ENCODE measurements around the gene NEDD9.

NEDD9 gene

DNA sequence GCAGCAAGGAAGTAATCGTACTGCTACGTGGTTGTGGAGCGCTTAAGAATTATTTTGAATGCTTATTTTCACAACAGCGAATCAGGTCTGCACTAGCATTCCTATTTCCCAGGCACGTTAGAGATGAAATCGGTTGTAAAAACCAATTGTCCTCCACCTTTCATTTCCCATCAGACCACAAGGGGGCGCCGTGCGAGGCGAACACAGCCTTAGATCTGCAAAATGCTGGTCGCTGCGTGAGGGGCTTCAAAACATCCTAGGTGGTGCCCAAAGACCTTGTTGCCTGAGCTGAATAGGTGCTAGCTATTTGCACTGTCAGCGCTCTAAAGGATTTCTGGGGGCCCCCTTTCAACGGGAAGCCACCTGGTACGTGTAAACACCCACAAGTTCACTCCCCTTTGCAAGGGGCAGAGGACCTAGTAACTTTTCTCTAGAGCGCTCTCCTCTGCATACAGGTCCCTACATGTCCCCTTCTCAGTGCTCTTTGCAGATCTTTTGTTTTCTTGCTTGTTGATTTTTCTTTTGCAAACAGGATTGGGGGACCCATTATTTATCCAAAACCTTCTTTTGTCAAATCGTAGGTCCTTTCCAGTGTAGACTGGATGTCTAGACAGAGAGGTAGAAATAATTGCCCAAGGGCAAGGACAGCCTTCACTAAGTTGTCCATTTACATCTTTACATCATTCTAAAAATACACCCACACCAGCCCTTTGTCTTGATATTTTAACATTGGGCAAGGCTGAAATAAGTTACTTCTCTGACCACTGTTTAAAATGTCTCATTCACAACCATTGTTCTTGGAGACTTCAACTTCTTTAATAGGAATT is 59.8 kb downstream of the NEDD9 start:
- peak; percentile 83 for DNase-seq

DNA sequence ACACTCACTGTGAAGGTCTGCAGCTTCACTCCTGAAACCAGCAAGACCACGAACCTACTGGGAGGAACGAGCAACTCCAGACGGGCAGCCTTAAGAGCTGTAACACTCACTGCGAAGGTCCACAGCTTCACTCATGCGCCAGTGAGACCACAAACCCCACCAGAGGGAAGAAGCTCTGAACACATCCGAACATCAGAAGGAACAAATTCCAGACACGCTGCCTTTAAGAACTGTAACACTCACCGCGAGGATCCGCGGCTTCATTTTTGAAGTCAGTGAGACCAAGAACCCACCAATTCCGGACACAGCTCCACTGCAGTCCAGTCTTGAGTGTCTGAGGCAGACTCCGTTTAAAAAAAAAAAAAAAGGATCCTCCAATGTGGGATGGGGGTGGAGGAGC is 60.5 kb downstream of the NEDD9 start:
- no peak for DNase-seq

DNA sequence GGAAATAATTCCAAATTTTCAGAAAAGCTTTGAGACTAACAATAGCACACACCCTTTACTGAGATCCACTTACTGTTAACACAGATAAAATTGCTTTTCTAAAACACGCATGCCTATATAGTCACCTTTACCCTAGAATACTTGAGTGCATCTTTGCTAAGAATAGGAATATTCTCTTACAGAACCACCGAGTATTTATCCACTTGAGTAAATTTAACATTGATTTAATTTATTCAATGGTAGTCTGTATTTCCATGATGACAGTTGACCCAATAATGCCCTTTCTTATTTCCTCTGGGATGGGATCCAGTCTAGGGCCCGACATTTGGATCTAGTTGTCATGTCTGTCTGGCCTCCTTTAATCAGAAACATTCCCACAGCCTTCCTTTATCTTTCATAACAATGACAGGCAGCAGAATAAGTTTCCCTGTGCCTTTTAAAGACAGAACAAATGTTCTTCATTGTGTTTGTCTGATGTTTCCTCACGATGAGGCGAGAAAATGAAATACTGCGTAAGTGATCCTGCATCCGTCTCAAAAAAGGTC is 64.3 kb downstream of the NEDD9 start:
- DNase-seq, result no peak

DNA sequence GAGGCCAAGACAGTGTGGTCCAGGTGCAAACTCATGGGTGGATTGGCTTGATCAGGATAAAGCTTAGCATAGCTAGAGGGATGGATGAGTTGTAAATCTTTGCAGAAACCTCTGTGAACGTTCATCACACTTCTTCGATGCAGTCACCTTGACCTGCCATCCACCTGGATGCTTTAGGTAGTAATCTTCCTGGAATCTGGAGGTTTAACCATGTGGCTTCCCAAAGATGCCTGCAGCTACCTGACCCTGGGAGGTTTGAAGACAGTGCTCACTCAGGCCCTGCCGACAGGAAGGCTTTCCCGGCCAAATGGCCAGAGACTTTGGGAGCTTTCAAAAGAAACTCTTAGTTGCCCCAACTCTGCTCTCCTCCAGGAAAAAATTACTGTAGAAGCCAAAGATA is 65.5 kb downstream of the NEDD9 start:
- DNase-seq, result no peak

DNA sequence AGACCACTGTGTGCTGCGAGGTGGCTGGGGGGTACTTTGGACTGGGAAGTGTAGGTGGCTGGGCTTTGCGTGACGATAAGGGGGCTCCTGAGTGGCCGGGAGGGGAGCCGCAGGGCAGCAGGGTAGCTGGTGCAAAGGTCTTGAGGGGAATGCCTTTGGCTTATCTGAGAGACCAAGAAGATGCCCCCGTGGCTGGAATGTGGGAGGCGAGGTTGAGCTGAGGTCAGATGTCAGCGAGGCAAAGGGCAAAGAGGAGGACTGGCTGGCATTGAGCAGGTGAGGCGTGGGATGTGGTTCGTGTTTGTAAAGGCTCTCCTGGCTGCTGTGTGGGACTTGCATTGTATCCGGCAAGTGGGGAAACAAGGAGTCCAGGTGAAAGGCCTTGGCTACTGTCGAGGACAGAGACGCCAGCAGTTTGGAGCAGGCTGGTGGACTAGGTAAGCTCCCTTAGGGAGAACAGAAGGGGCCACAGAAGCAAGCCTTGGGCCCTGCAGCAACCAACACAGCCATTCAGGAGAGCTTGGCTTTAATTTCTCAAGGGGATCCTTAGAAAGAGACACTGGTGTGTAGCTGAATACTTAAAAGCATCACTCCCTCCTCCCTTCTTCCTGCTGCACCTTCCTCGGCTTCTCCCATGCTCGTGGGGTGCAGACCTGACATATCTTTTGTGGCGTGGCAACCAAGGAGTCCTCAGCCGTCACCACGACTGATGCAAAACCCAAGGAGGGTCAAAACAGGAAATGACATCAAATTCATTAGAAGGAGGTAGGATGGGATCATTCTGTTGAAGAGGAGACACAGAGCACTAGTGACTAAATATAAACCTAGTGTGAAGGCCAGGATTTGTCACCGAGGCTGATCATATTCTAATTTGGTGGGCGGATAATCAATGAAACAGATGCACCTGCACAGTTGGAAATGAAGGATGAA is 67.5 kb downstream of the NEDD9 start:
- DNase-seq, result no peak

DNA sequence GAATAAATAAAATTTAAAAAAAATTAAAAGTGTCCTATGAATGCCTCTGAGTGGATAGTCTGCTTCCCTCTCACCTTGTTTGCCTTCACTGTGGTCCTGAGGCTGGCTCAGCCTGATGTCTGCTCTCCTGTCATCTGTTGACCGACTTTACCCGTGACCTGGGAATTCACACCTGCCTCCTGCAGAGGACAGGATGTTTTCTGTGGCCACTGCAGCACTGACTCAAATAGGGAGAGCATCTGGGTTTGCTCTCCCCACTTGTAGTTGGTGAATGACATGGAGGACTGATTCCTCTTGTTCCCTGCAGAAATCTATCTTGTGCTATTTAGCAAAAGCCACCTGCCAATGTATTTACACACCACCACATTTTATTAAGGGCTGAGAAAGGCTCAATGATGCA is 68.5 kb downstream of the NEDD9 start:
- no peak for DNase-seq

DNA sequence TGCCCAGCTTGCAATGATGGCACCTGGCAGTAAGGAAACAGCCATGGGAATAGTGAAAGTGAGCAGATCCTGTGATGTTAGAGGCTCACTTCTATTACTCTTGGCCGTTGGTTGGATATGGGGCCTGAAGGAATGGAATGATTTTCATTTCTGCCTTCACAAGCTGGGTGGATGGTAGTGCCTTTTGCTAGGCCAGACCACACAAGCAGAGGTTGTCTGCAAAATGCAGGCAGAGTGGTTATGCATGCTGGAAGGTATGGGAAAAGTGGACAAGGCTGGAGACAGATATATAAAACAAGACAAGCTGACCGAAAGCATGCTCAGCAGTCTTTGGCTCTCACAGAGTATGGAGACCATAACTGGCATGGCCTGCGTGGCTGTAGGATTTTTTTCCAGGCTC is 70.2 kb downstream of the NEDD9 start:
- DNase-seq, result no peak

DNA sequence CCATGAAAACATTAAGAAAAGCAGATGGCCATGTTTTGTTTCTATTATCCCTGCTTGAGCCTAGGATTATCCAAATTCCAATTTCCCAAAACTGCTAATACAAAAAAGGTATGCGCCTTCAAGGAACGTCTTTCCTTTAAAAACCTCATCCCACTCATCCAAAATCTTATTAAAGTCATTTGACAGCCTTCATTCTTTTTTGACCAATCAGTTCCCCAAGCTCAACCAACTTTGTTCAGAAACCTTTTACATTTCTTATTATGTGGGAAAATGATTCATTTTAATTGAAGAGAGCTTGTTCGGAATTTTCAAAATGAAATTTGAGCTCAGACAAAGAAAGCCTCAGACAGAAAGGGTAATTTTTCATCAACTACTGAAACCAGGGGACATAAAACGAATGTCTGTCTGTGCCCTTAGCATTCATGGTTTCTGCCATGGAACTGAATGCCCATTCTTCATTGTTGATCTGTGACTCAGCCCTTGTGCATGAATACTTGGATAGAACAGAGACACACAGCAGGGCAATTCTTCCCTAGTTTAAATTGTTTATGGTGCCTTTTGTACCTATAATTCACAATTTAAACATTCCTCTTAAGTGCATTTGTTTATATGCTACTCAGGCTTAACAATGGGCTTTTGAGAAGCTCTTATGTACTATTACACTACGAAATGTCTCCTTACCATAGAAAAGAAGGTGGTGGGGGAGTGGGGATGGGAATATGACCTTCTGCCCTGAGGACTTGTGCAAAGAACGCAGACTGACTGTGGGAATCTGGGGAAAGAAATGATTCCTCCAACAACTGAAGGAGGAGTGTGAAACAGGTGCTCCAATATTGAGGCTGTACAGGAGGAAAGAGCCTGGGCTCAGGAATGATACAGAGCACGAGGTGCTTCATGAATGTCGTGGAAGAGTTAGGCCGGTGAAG is 71.2 kb downstream of the NEDD9 start:
- DNase-seq, result no peak

DNA sequence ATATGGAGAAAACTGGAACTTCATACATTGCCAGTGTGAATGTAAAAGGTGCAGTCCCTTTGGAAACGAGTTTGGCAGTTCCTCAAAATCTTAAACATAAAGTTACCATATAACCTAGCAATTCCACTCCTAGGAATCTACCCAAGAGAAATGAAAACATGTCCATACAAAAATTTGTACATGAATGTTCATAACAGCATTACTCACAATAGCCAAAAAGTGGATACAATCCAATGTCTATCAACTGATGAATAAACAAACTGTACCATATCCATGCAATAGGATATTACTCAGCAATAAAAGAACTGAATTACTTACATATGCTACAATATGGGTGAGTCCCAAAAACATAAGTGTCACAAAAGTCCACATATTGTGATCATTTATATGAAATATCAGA is 72.3 kb downstream of the NEDD9 start:
- no peak for DNase-seq

DNA sequence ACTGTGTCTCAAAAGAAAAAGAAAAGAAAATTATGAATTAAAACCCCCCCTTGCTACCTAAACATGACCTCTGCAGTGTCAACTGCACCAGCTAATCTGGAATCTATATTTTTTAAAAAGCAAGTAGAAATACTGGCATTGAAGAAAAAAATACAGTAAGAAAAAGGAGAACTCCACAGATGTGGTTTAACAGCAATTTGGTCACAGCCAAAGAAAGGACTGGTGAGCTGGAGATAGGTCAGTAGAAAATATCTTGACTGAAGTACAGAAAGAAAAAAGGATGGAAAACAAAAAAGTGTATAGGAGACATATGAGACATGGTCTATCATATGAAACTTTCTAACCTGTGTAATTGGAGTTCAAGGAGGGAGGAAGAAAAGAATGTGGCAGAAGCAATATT is 76.9 kb downstream of the NEDD9 start:
- DNase-seq, result no peak

DNA sequence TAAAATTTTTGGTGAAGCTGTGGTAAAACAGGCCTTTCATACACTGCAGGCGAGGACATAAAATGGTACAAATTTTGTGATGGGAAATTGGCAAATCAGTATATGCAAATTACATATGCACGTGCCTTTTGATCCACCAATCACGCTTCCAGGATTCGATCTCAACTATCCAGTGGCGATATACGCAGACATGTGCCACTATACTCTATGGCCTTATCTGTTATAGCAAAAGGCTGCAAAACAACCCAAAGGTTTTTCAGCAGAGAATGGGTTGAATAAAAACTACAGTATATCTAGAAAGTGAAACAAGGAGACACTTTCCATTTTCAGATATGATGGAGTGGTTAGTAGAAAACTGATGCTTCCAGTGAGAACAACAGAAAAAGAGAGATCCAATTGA is 79.0 kb downstream of the NEDD9 start:
- DNase-seq, result no peak

DNA sequence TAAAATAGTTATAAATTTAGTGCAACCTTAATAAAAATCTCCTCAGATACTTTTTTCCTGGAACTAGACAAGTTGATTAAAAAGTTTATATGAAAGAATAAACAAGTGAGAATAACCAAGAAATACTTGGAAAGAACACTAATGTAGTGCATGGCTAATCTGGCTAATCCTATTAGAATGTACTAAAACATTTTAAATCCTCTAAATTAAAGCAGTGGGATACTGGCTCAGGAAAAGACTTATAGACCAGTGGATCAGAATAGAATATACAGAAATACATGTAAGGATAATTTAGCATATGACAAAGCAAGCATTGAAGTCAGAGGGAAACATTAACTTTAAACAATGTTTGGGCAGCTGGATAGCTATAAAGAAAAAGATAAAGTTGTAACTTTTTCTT is 79.9 kb downstream of the NEDD9 start:
- DNase-seq, result no peak

DNA sequence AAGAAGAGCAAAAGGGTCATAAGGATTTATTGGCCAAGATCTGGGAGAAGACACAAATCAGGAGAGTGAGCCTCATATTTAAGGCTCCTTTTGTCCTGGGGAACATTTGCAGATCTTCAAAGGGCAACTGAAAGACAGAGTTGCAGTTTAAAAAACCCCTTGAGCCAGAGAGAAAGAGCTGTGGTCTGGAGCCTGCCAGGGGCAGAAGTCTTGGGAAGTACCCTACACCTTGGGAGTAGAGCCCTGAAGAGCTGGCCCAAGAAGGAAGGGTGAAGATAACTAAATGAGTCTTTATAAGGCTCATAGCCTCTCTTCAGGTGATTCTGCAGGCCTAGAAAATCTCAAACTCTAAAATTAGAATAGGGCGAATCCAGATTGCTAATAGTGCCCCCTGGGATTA is 81.0 kb downstream of the NEDD9 start:
- no peak for DNase-seq

DNA sequence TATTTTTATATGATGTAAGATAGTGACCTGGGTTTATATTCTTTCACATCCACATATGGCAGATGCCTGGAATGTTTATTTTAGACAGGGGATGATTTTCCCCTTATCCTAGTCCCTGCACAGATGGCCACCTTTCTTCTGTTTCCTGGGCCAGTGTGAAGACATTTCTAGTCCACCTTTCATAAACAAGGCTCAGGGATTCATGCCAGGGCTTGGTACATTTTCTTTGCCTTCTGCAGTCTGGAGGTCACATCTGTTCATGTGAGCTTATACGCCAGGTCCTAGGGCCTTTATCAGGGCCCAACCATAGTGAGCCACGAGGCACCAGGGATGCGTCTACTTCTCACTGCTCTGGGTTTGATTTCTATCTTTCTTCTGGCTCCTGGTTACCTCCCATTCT is 82.9 kb downstream of the NEDD9 start:
- DNase-seq, result no peak

DNA sequence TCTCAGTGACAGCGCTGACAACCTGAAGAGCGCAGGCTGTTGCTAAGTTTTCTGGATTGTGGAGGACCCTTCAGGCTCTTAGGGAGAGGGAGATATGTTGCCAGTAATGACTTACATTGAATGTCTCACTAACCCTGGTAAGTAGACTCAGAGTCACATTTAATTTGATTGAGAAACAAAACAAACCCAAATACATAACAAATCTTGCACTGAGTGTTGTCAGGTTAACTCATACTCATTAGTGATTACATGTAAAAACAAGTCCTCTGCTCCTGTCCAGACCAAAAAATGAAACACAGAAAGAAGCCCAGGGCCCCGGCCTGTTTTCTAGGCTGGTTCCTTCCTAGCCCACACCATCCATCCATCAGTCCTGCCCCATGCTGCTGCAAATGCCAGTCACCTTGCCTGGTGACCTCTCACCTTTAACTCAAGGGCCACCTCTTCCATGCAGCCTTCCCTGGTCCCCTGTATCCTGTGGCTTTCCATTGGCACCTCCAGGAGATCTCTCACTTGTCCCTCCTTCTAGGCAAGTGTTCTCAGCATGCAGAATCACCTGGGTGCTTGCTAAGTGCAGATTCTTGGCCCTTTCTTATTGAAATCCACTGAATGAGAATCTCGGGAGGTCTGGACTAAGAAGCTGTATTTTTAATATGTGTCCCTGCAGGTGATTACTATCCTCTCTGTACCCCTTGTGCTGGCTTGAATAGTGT is 86.2 kb downstream of the NEDD9 start:
- no peak for DNase-seq

DNA sequence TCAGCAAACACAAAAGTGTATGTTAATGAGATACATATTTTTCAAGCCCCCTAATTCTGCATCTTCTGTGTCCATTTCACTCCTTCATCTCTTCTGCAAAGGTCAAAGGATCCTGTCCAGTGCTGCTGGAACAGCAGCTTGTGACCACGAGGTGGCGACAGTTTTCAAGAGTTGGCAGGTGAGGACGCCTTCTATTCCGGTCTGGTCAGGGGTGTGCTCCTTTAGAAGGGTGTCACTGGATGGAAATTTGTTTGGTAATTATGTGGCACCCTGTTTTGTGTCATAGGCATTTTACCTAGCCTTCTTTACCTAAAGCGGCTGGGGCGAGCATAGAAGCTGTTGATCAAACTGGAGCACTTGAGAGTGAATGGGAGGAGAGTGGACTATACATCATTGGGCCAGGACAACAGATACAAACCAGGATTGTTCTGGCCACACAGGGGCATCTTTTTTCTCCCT is 88.0 kb downstream of the NEDD9 start:
- DNase-seq, result peak; percentile 78

DNA sequence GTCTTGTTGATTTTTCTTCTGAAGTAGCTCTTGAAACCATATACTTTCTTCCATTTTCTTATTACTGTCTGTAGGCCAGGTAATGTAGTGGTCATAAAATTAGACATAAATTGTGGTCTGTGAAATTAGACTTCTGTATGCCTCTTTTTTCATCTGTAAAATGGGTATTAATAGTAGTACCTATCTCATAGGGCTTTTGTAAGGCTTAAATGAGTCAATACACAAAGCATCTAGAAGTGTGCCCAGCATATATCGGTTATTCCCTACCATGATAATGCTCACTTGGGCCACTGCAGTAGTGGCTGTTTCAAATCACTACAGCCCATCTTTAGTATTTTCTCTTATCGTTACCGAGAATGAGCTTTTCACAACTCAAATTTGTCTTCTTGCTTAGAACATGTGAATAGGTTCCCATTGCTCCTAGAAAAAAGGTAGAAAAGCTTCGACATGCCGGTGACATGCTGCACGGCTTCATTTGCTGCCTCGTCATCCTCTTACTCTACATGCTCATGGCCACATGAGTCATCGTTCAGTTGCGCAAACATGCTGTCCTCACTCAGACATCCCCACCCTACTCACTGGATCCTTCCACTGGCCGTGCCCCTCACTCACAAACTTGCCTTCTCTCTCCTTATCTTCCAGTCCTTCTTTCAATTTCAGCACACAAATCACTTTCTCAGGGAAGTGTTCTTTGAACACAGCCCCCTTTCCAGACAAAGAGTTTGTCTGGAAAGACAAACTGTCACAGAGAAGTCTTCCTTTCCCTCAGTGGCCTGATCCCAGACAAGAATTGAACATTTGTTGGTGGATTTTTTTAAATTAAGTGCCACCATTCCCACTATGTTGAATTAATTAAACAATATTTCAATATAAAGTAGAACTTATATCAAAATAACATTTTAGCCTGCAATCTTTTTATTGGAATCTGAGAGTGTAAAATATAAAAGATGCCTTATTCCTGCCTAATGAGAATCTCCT is 88.8 kb downstream of the NEDD9 start:
- DNase-seq, result no peak

DNA sequence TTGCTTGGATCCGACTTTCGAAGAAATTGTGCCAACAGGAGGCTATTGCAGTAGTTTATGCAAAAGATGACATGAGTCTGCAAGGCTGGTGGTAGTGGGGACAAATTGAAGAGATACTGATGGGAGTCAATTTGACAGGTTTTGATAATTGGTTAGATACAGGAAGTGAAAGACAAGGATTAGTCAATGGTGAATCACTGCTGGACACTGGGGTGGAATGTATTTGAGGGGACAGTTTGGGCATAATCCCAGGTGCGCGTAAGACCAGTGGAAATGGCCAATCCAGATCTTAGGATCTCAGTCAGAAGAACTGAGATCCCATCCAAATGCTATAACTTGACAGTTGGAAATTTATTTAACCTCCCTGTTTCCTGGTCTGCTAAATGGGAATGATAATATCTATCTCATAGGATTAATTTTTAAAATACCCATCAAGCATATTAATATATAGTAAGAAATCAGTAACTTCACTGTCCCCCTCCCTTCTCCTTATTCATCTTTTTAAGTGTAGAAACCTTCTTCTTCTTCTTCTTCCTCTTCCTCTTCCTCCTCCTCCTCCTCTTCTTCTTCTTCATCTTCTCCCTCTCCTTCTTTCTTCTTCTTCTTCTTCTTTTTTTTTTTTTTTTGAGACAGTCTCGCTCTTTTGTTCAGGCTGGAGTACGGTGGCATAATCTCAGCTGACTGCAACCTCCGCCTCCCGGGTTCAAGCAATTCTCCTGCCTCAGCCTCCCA is 90.0 kb downstream of the NEDD9 start:
- no peak for DNase-seq

DNA sequence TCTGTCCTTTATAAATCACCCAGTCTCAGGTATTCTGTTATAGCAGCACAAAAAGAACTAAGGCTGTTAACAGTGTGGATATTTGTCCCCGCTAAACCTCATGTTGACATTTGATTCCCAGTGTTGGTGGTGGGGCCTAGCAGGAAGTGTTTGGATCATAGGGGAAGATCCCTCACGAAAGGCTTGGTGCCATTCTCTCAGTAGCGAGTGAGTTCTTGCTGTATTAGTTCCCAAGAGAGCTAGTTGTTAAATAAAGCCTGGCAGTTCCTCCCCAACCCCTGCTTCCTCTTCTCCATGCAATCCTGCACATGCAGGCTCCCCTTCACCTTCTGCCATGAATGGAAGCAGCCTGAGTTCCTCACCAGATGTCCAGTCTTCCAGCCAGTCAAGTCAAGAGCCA is 91.2 kb downstream of the NEDD9 start:
- no peak for DNase-seq

DNA sequence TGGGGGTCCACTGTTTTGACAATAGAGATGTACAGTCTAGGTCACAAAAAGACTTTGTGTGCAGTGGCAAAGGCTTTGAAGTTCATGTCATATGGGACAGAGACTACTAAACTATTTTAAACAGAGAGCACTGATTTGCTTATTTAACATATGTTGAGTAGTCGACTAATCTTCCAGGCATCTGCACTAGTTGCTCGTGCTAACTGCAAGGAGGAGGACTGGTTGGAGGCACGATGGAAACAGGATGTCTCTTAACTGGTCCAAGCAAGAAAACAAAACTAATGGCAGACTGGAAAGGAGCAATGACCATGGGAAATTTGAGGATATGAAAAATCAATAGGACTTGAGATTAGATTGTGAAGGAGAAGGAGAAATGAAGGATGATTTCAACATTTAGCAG is 92.4 kb downstream of the NEDD9 start:
- DNase-seq, result no peak

Data from CD4-positive, alpha-beta T cell treated with Interleukin-17A for 4 hours (primary cell).